Measurements from ENCODE around the gene EIF4G1. TPM values are rescaled to one million over a fixed set of nuclear protein-coding genes. Genes with fewer than 3 reads are reported as not detected.

EIF4G1 gene
- total and polyA plus RNA-seq, 10 of the 15 experiments (the other 5 are each of a cell fraction or from before 2014, with no cell fraction given): 5.7 to 462 (median 237) TPM

DNA sequence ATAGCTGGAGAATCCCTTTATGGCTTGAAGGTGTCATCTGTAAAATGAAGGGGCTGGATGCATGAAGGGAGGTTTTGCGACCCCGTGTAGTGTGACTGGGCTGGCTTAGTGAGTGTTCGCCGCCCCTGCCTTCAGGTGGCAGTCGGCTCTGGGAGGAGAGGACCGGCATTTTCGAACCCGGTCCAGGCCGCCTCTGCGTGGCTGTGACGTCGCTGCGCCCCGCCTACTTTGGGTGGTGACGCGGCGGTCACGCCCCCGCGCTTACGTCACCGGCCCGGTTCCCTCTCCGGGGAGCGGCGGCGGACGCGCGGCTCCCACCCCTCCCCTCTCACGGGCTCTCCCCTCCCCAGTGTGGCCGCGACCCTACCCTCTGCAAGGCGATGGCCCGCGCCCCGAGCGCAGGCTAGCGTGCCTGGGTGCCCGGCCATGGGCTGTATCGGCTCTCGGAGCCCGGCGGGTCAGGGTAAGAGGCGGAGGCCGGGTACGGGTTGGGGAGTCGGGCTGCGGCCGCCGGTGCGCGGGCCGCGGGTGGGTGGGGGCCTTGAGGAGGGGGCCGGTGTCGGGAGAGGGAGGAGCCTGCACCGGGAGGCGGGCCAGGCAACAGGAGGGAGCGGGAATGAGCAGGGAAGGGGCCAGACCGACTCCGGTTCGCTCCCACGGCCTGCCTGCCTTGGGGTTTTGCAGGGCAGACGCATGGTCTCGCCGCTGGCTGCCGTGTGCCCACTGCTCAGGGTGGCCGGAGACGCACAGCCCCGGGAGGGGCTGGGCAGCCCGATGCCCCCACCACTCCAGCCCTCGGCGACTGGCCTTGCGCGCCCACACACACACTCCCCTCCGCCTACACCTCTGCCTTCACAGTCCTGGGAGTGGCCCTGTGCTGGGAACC, 21.5 kb downstream of the EIF4G1 start (continued):
- TF ChIP-seq PML (IDR thresholded peaks at IDR 0.05; ENCODE audit: low read length) (peak; percentile 71), NFYA (IDR thresholded peaks at IDR 0.05; ENCODE audit: borderline replicate concordance, low read depth, low read length) (no peak), CHD1 (IDR thresholded peaks at IDR 0.05; ENCODE audit: low read depth, low read length) (no peak), RBBP5 (conservative IDR thresholded peaks at IDR 0.05) (no peak), IRF4 (IDR thresholded peaks at IDR 0.05; ENCODE audit: low read depth, low read length) (no peak), TARDBP (IDR thresholded peaks at IDR 0.05; ENCODE audit: borderline replicate concordance) (peak; percentile 11), BCL3 (IDR thresholded peaks at IDR 0.05; ENCODE audit: borderline replicate concordance, insufficient read depth, low read depth, low read length, poor library complexity, severe bottlenecking) (no peak), BCL11A (IDR thresholded peaks at IDR 0.05; ENCODE audit: low read depth, low read length) (no peak), YY1 (IDR thresholded peaks at IDR 0.05; ENCODE audit: low read depth, low read length) (peak; percentile 40), IKZF1 (conservative IDR thresholded peaks at IDR 0.05) (peak; percentile 6; the same call in 1 of the 2 replicates), EED (IDR thresholded peaks at IDR 0.05; ENCODE audit: low read depth) (no peak; the same call in 1 of the 2 replicates), NFYB (IDR thresholded peaks at IDR 0.05; ENCODE audit: insufficient read depth, low read depth, low read length) (no peak), CHD2 (IDR thresholded peaks at IDR 0.05; ENCODE audit: borderline replicate concordance, low read depth, low read length) (0 out of 2 replicates have a peak, but pooled peaks have one; percentile 35), MEF2A (IDR thresholded peaks at IDR 0.05; ENCODE audit: insufficient read depth, low read depth, low read length) (no peak), ZNF217 (IDR thresholded peaks at IDR 0.05) (no peak)
- TF ChIP-seq, protein P1, sequence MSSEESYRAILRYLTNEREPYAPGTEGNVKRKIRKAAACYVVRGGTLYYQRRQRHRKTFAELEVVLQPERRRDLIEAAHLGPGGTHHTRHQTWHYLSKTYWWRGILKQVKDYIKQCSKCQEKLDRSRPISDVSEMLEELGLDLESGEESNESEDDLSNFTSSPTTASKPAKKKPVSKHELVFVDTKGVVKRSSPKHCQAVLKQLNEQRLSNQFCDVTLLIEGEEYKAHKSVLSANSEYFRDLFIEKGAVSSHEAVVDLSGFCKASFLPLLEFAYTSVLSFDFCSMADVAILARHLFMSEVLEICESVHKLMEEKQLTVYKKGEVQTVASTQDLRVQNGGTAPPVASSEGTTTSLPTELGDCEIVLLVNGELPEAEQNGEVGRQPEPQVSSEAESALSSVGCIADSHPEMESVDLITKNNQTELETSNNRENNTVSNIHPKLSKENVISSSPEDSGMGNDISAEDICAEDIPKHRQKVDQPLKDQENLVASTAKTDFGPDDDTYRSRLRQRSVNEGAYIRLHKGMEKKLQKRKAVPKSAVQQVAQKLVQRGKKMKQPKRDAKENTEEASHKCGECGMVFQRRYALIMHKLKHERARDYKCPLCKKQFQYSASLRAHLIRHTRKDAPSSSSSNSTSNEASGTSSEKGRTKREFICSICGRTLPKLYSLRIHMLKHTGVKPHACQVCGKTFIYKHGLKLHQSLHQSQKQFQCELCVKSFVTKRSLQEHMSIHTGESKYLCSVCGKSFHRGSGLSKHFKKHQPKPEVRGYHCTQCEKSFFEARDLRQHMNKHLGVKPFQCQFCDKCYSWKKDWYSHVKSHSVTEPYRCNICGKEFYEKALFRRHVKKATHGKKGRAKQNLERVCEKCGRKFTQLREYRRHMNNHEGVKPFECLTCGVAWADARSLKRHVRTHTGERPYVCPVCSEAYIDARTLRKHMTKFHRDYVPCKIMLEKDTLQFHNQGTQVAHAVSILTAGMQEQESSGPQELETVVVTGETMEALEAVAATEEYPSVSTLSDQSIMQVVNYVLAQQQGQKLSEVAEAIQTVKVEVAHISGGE (CRISPR knock-in tag; IDR thresholded peaks at IDR 0.05): no peak
- TF ChIP-seq, protein P2, sequence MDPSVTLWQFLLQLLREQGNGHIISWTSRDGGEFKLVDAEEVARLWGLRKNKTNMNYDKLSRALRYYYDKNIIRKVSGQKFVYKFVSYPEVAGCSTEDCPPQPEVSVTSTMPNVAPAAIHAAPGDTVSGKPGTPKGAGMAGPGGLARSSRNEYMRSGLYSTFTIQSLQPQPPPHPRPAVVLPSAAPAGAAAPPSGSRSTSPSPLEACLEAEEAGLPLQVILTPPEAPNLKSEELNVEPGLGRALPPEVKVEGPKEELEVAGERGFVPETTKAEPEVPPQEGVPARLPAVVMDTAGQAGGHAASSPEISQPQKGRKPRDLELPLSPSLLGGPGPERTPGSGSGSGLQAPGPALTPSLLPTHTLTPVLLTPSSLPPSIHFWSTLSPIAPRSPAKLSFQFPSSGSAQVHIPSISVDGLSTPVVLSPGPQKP (IDR thresholded peaks at IDR 0.05; ENCODE audit: low read depth, low read length): 0 out of 2 replicates have a peak, but pooled peaks have one; percentile 7
- TF ChIP-seq, protein P3, sequence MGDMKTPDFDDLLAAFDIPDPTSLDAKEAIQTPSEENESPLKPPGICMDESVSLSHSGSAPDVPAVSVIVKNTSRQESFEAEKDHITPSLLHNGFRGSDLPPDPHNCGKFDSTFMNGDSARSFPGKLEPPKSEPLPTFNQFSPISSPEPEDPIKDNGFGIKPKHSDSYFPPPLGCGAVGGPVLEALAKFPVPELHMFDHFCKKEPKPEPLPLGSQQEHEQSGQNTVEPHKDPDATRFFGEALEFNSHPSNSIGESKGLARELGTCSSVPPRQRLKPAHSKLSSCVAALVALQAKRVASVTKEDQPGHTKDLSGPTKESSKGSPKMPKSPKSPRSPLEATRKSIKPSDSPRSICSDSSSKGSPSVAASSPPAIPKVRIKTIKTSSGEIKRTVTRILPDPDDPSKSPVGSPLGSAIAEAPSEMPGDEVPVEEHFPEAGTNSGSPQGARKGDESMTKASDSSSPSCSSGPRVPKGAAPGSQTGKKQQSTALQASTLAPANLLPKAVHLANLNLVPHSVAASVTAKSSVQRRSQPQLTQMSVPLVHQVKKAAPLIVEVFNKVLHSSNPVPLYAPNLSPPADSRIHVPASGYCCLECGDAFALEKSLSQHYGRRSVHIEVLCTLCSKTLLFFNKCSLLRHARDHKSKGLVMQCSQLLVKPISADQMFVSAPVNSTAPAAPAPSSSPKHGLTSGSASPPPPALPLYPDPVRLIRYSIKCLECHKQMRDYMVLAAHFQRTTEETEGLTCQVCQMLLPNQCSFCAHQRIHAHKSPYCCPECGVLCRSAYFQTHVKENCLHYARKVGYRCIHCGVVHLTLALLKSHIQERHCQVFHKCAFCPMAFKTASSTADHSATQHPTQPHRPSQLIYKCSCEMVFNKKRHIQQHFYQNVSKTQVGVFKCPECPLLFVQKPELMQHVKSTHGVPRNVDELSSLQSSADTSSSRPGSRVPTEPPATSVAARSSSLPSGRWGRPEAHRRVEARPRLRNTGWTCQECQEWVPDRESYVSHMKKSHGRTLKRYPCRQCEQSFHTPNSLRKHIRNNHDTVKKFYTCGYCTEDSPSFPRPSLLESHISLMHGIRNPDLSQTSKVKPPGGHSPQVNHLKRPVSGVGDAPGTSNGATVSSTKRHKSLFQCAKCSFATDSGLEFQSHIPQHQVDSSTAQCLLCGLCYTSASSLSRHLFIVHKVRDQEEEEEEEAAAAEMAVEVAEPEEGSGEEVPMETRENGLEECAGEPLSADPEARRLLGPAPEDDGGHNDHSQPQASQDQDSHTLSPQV (IDR thresholded peaks at IDR 0.05): no peak
